ENCODE results near the gene MXD3. TPM values are rescaled to one million over a fixed set of nuclear protein-coding genes. Genes with fewer than 3 reads are reported as not detected.

The MXD3 gene
- total RNA-seq, 1 donor from 2014 or later = 12.8 TPM

Other genes with a start within 250 kb of the MXD3 start
- gene FGFR4, start 225.0 kb downstream of the MXD3 start, total RNA-seq = 1.1 and 1.2 TPM in 2 replicates
- gene NSD1, start 178.1 kb downstream of the MXD3 start, total RNA-seq = 100.0 and 103 TPM in 2 replicates
- gene RAB24, start 8.2 kb downstream of the MXD3 start, total RNA-seq = 17.7 and 19.0 TPM in 2 replicates
- gene PRELID1, start 8.1 kb downstream of the MXD3 start, total RNA-seq = 223 and 229 TPM in 2 replicates
- gene LMAN2, start 39.8 kb upstream of the MXD3 start, total RNA-seq = 130 and 137 TPM in 2 replicates
- 36.2 and 40.5 TPM in 2 replicates for gene RGS14, start 46.0 kb upstream of the MXD3 start, total RNA-seq
- not detected in 2 replicates for gene SLC34A1, start 72.5 kb upstream of the MXD3 start, total RNA-seq
- not detected in 2 replicates for gene PFN3, start 88.8 kb upstream of the MXD3 start, total RNA-seq
- 3.5 and 5.8 TPM in 2 replicates for gene F12, start 97.7 kb upstream of the MXD3 start, total RNA-seq
- 131 and 134 TPM in 2 replicates for gene GRK6, start 114.8 kb upstream of the MXD3 start, total RNA-seq
- gene PRR7, start 134.9 kb upstream of the MXD3 start, total RNA-seq = 12.1 and 13.0 TPM in 2 replicates
- gene DBN1, start 161.7 kb upstream of the MXD3 start, total RNA-seq = 28.7 and 32.9 TPM in 2 replicates
- 85.4 and 86.9 TPM in 2 replicates for gene PDLIM7, start 185.7 kb upstream of the MXD3 start, total RNA-seq
- gene DOK3, start 197.9 kb upstream of the MXD3 start, total RNA-seq = 3.3 and 4.9 TPM in 2 replicates
- 138 and 144 TPM in 2 replicates for gene DDX41, start 205.1 kb upstream of the MXD3 start, total RNA-seq
- gene FAM193B, start 242.7 kb upstream of the MXD3 start, total RNA-seq = 75.8 and 81.0 TPM in 2 replicates